ENCODE results near the gene MAPK1. TPM values are rescaled to one million over a fixed set of nuclear protein-coding genes. Genes with fewer than 3 reads are reported as not detected.

MAPK1 gene
- total and polyA plus RNA-seq, 9 of the 15 experiments (the other 6 are each of a cell fraction or from before 2014, with no cell fraction given): 46.3 to 575 (median 283) TPM

- TF ChIP-seq, protein P1, sequence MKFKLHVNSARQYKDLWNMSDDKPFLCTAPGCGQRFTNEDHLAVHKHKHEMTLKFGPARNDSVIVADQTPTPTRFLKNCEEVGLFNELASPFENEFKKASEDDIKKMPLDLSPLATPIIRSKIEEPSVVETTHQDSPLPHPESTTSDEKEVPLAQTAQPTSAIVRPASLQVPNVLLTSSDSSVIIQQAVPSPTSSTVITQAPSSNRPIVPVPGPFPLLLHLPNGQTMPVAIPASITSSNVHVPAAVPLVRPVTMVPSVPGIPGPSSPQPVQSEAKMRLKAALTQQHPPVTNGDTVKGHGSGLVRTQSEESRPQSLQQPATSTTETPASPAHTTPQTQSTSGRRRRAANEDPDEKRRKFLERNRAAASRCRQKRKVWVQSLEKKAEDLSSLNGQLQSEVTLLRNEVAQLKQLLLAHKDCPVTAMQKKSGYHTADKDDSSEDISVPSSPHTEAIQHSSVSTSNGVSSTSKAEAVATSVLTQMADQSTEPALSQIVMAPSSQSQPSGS (CRISPR knock-in tag; IDR thresholded peaks at IDR 0.05): no peak
- TF ChIP-seq ZNF165 (CRISPR knock-in tag; IDR thresholded peaks at IDR 0.05; ENCODE audit: borderline replicate concordance) (0 out of 2 replicates have a peak, but pooled peaks have one; percentile 7), HNRNPUL1 (IDR thresholded peaks at IDR 0.05; ENCODE audit: low read length) (no peak), LCOR (CRISPR knock-in tag; IDR thresholded peaks at IDR 0.05) (0 out of 2 replicates have a peak, but pooled peaks have one; percentile 33), POLR2G (IDR thresholded peaks at IDR 0.05; ENCODE audit: low read depth, low read length) (no peak), ATF3 (IDR thresholded peaks at IDR 0.05) (no peak), ATF3 (CRISPR knock-in tag; conservative IDR thresholded peaks at IDR 0.05) (peak; percentile 24), TSHZ1 (CRISPR knock-in tag; IDR thresholded peaks at IDR 0.05) (0 out of 2 replicates have a peak, but pooled peaks have one; percentile 57), PREB (CRISPR knock-in tag; IDR thresholded peaks at IDR 0.05) (0 out of 2 replicates have a peak, but pooled peaks have one; percentile 59)
- TF ChIP-seq, protein P2, sequence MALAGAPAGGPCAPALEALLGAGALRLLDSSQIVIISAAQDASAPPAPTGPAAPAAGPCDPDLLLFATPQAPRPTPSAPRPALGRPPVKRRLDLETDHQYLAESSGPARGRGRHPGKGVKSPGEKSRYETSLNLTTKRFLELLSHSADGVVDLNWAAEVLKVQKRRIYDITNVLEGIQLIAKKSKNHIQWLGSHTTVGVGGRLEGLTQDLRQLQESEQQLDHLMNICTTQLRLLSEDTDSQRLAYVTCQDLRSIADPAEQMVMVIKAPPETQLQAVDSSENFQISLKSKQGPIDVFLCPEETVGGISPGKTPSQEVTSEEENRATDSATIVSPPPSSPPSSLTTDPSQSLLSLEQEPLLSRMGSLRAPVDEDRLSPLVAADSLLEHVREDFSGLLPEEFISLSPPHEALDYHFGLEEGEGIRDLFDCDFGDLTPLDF (CRISPR knock-in tag; IDR thresholded peaks at IDR 0.05): peak; percentile 28; the same call in 1 of the 2 replicates
- TF ChIP-seq, protein P3, sequence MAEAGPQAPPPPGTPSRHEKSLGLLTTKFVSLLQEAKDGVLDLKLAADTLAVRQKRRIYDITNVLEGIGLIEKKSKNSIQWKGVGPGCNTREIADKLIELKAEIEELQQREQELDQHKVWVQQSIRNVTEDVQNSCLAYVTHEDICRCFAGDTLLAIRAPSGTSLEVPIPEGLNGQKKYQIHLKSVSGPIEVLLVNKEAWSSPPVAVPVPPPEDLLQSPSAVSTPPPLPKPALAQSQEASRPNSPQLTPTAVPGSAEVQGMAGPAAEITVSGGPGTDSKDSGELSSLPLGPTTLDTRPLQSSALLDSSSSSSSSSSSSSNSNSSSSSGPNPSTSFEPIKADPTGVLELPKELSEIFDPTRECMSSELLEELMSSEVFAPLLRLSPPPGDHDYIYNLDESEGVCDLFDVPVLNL (CRISPR knock-in tag; IDR thresholded peaks at IDR 0.05; ENCODE audit: low read depth): peak; percentile 64; the same call in 1 of the 2 replicates
- TF ChIP-seq, protein P4, sequence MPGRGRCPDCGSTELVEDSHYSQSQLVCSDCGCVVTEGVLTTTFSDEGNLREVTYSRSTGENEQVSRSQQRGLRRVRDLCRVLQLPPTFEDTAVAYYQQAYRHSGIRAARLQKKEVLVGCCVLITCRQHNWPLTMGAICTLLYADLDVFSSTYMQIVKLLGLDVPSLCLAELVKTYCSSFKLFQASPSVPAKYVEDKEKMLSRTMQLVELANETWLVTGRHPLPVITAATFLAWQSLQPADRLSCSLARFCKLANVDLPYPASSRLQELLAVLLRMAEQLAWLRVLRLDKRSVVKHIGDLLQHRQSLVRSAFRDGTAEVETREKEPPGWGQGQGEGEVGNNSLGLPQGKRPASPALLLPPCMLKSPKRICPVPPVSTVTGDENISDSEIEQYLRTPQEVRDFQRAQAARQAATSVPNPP (IDR thresholded peaks at IDR 0.05; ENCODE audit: borderline replicate concordance, insufficient read depth, insufficient read length): no peak
Observed at GRCh38 chr22:21881841-21882753, 14.7 kb upstream of the MAPK1 start (continued).
